GM15510 (cell line): ENCODE measurements around the gene ACBD6.

Experiments
- POLR2A ChIP-seq: IDR thresholded peaks from 3 replicates; pipeline ENCODE4 v1.6.1; 2011; ENCODE audit warnings: borderline replicate concordance; ENCODE audit not compliant: insufficient read length; ENCODE audit errors: extremely low read depth

The ACBD6 gene

GRCh38 chr1:180381184-180381580 is 121.2 kb downstream of the ACBD6 start:
- no peak for TF ChIP-seq POLR2A

GRCh38 chr1:180380259-180381183 is 121.9 kb downstream of the ACBD6 start:
- no peak for TF ChIP-seq POLR2A

- no peak for TF ChIP-seq POLR2A
Observed at GRCh38 chr1:180376800-180377199, 125.6 kb downstream of the ACBD6 start.

GRCh38 chr1:180376253-180376652 is 126.1 kb downstream of the ACBD6 start:
- no peak for TF ChIP-seq POLR2A

- TF ChIP-seq POLR2A: no peak
Observed at GRCh38 chr1:180372728-180373127, 129.6 kb downstream of the ACBD6 start.

GRCh38 chr1:180370597-180370996 is 131.8 kb downstream of the ACBD6 start:
- no peak for TF ChIP-seq POLR2A

GRCh38 chr1:180370188-180370587 is 132.2 kb downstream of the ACBD6 start:
- no peak for TF ChIP-seq POLR2A

GRCh38 chr1:180369061-180369460 is 133.3 kb downstream of the ACBD6 start:
- no peak for TF ChIP-seq POLR2A

GRCh38 chr1:180366371-180367068 is 135.9 kb downstream of the ACBD6 start:
- no peak for TF ChIP-seq POLR2A

- no peak for TF ChIP-seq POLR2A
Observed at GRCh38 chr1:180365039-180365438, 137.3 kb downstream of the ACBD6 start.

- no peak for TF ChIP-seq POLR2A
Observed at GRCh38 chr1:180363246-180363995, 139.0 kb downstream of the ACBD6 start.

GRCh38 chr1:180360333-180361075 is 141.9 kb downstream of the ACBD6 start:
- no peak for TF ChIP-seq POLR2A

- no peak for TF ChIP-seq POLR2A
Observed at GRCh38 chr1:180358649-180359048, 143.7 kb downstream of the ACBD6 start.

- no peak for TF ChIP-seq POLR2A
Observed at GRCh38 chr1:180353945-180354344, 148.4 kb downstream of the ACBD6 start.
